ENCODE results near the gene HAAO.

Gene HAAO

GRCh38 chr2:42768706-42769256 lies 23.6 kb downstream of the HAAO start:
- DNase-seq (ENCODE audit: low read depth in 2 of 2), result no peak

GRCh38 chr2:42767899-42768705 lies 24.3 kb downstream of the HAAO start:
- no peak for DNase-seq (ENCODE audit: low read depth in 2 of 2)

- no peak for DNase-seq (ENCODE audit: low read depth in 2 of 2)
Measured at GRCh38 chr2:42767080-42767898, 25.1 kb downstream of the HAAO start.

- no peak for DNase-seq (ENCODE audit: low read depth in 2 of 2)
Measured at GRCh38 chr2:42765686-42766085, 26.7 kb downstream of the HAAO start.

GRCh38 chr2:42764901-42765300 lies 27.5 kb downstream of the HAAO start:
- no peak for DNase-seq (ENCODE audit: low read depth in 2 of 2)

- no peak for DNase-seq (ENCODE audit: low read depth in 2 of 2)
Measured at GRCh38 chr2:42764096-42764495, 28.3 kb downstream of the HAAO start, which contains the start of gene OXER1. OXER1 (minus strand) TSS chr2:42764135; CDS start chr2:42764062, 73 bp downstream.

GRCh38 chr2:42762823-42763804 lies 29.3 kb downstream of the HAAO start:
- no peak for DNase-seq (ENCODE audit: low read depth in 2 of 2)

- no peak for DNase-seq (ENCODE audit: low read depth in 2 of 2)
Measured at GRCh38 chr2:42762155-42762554, 30.2 kb downstream of the HAAO start.

GRCh38 chr2:42761554-42761953 lies 30.8 kb downstream of the HAAO start:
- DNase-seq (ENCODE audit: low read depth in 2 of 2), result no peak

GRCh38 chr2:42758751-42759150 lies 33.6 kb downstream of the HAAO start:
- DNase-seq (ENCODE audit: low read depth in 2 of 2), result no peak

- DNase-seq (ENCODE audit: low read depth in 2 of 2), result no peak
Measured at GRCh38 chr2:42757981-42758740, 34.2 kb downstream of the HAAO start.

GRCh38 chr2:42756966-42757513 lies 35.3 kb downstream of the HAAO start:
- DNase-seq (ENCODE audit: low read depth in 2 of 2), result no peak

- no peak for DNase-seq (ENCODE audit: low read depth in 2 of 2)
Measured at GRCh38 chr2:42756150-42756775, 36.1 kb downstream of the HAAO start.

- DNase-seq (ENCODE audit: low read depth in 2 of 2), result no peak
Measured at GRCh38 chr2:42755191-42755880, 37.0 kb downstream of the HAAO start.

- no peak for DNase-seq (ENCODE audit: low read depth in 2 of 2)
Measured at GRCh38 chr2:42754776-42755140, 37.6 kb downstream of the HAAO start.

- no peak for DNase-seq (ENCODE audit: low read depth in 2 of 2)
Measured at GRCh38 chr2:42754021-42754775, 38.2 kb downstream of the HAAO start.

- DNase-seq (ENCODE audit: low read depth in 2 of 2), result no peak
Measured at GRCh38 chr2:42752816-42753813, 39.3 kb downstream of the HAAO start.

All from stimulated activated CD4-positive, alpha-beta T cell treated with anti-CD3 and anti-CD28 coated beads, Interleukin-1b, Interleukin-23, amount 100 ng/mL, for 1 hour (primary cell).